HL-60/S4 treated with phorbol 12-myristate 13-acetate at 8.2 ng/mL for 4 days and 3 days (cell line): ENCODE data around the gene ANGPTL4.

Experiments
- in situ Hi-C: fragments of 300-500 bp; cut with MboI; formaldehyde crosslinking; loops from 2 replicates; pipeline ENCODE4 v1.15.0; 2022; ENCODE audit warnings: low sequenced_read_pairs

ANGPTL4 gene

GRCh38 chr19:8387688-8388611, 24.0 kb downstream of the ANGPTL4 start:
- in situ Hi-C loops: no loop called here

DNA sequence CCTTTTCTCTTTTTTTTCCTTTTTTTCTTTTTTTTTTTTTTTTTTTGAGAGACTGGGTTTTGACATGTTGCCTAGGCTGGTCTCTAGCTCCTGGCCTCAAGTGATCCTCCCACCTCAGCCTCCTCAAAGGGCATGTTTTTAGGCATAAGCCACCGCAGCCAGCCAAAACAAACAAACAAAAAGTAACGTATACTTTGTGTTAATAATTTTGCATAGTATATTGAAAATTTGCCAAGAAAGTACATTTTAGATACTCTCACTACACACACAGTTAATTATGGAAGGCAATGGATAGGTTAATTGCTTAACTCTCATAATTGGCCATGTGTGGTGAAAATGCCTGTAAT, 24.6 kb downstream of the ANGPTL4 start:
- in situ Hi-C loops: no loop called here

- in situ Hi-C loops: no loop called here
These were observed 26.1 kb downstream of the ANGPTL4 start, which contains the start of gene RAB11B for GRCh38 chr19:8389891-8390616. Gene RAB11B, plus strand, starts transcription at chr19:8390360. Its CDS starts 57 bp downstream, at chr19:8390417.

GRCh38 chr19:8390617-8390981, 26.6 kb downstream of the ANGPTL4 start:
- in situ Hi-C loops: no loop called here

- in situ Hi-C loops: no loop called here
These were observed 27.5 kb downstream of the ANGPTL4 start for GRCh38 chr19:8391198-8392016.

DNA sequence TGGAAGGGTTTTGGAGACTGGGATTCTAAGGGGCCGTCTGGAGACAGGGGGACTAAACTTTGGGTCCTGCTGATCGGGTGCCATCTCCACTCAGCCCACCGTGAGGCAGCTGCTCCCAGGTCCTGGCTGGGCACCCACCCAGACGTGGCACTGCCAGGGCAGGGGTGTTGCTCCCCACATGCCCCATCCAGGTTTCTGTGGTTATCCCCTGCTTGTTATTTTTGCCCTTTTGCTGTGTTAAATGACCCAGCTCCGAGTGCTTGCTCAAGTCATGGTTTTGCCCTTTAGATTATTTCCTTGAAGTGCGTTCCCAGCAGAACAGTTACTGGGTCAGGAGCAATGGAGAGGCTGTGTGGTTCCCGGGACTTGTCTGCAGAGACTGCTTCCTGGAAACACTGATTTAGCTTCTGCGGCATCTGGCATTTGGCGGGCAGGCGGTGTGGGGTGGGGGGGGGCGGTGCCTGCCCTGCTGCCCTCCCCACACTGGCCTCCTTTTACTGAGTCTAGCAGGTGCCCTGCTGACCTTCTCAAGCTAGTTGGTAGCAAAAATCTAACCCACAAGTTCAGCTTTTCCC, 28.1 kb downstream of the ANGPTL4 start:
- in situ Hi-C loops: no loop called here

- in situ Hi-C loops: no loop called here
These were observed 29.4 kb downstream of the ANGPTL4 start for GRCh38 chr19:8393192-8393870.

DNA sequence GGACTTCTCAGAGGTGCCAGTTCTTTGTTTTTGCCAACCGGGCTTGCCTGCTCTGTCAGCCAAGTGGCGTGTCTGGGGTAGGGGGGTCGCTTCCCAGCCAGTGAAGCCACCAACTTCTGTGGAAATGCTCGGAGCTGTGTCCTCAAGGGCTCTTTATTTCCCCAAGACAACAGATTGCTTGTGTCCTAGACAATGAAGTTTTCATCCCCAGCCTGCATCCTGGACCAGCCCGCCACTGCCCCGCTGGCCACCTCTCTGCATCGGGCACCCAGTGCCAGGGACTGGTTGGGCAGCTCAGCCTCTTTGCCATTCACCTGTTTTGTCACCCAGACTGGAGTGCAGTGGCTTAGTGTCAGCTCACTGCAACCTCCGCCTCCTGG, 29.9 kb downstream of the ANGPTL4 start:
- in situ Hi-C loops: no loop called here

DNA sequence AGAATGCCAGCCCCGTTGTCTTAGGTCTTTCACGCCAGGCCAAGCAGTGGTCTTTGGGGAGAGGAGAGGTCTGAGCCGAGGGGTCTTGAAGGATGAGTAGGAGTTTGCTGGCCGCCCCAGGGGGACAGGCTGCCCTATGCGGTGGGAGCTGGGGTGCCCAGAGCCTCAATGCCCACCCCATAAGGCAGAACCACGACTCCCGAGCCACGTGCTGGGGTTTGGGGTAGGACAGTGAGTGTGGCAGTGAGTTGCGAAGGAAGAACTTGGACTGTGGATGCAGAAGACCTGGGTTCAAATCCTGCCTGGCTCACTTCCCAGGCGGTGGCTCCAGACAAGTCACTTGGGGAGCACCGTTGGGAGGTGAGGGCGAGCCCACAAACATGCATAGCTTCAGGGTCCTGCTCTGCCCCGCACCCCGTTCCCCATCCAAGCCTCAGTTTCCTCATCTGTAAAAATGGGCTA, 31.7 kb downstream of the ANGPTL4 start:
- in situ Hi-C loops: no loop called here

- in situ Hi-C loops: no loop called here
These were observed 32.2 kb downstream of the ANGPTL4 start for GRCh38 chr19:8396185-8396562.

DNA sequence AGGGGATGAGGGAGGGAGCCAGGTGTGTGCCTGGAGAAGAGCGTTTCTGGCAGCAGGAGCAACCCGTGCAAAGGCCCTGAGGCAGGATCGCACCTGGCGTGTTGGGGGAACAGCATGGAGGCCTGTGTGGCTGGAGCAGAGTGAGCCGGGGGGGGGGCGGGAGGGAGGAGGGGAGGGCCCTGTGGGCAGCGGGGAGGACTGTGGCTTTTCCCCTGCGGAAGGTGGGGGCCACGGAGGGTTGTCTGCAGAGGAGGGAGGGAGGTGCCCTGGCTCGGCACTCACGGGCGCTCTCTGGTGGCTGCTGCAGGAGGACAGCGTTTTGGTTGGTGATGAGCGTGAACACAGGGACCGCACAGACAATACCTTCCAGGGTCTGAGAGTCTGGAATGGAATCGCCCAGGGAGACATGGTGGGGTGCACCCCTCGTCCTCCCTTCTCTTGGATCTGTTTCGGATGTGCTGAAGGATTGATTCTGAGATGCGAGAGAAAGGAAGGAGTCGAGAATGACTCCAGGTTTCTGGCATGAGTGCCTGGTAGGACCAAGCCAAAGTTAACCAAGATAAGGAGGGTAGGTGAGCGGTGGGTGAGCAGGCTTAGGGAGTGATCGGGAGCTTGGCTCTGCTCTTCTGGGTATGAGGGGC, 32.7 kb downstream of the ANGPTL4 start:
- in situ Hi-C loops: no loop called here

GRCh38 chr19:8397271-8397670, 33.3 kb downstream of the ANGPTL4 start:
- in situ Hi-C loops: no loop called here

- in situ Hi-C loops: no loop called here
These were observed 33.9 kb downstream of the ANGPTL4 start for GRCh38 chr19:8397746-8398310.

DNA sequence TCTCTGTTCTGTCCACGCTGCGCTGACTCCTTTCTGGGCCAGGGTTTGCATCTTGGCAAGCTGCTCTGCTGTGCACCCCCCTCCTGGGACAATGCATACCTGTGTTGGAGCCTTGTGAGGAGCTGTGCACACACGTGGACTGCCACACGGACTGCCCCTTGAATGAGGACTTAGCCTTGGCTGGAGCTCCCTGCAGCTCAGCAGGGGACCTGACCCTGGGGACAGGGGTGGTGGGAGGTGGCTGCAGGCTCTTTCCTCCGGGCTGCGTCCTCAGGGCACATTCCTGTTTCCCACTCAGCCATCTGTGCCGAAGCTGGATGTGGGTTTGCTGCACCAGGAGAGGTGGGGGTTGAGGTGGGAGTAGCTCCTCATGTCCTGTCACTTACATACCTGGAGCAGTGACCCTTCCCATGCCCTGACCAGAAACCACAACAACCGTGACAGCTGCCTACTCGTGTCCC, 34.4 kb downstream of the ANGPTL4 start:
- in situ Hi-C loops: no loop called here

DNA sequence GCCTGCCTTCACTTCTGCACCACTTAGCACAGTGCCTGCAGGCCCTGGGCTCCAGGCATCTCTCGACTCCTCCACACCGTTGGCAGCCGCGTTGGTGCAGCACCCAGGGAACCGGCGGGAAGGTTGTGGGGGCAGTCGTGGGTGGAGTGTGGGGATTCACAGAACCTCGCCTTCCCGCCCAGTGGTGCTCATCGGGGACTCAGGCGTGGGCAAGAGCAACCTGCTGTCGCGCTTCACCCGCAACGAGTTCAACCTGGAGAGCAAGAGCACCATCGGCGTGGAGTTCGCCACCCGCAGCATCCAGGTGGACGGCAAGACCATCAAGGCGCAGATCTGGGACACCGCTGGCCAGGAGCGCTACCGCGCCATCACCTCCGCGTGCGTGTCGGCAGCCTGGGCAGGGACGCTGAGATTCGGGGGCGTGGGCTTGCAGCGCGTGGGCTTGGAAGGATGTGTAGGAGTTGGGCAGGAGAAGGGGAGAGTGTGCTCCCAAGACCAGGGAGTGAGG, 35.8 kb downstream of the ANGPTL4 start:
- in situ Hi-C loops: no loop called here

- in situ Hi-C loops: no loop called here
These were observed 38.0 kb downstream of the ANGPTL4 start for GRCh38 chr19:8401981-8402411.

DNA sequence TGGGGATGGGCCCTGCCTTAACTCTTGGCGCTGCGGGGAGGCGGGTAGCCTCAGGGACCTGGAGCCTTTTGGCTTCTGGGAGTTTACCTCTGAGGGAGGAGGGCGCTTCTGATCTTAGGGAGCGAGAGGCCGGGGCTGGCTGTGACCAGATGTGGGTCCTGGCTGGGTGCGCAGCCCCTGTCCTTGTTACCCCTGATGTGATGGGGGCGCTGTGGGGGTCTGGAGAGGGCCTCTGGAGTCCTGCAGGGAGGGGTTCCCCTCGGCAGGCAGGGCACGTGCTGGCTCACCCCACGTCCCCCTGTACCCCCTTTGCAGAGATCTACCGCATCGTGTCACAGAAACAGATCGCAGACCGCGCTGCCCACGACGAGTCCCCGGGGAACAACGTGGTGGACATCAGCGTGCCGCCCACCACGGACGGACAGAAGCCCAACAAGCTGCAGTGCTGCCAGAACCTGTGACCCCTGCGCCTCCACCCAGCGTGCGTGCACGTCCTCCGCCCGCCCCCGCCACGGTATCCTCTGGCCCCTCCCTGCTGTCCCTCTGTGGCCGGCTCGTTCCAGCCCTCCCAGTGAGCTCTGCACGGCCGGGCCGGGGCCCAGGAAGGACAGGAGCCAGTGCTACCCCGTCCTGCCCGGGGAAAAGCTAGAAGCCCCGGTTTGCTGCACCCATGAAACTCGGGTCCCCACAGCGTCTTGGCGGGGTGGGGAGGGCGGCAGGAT, 39.3 kb downstream of the ANGPTL4 start:
- in situ Hi-C loops: no loop called here

- in situ Hi-C loops: no loop called here
These were observed 39.8 kb downstream of the ANGPTL4 start for GRCh38 chr19:8403820-8404109.
